Adrenal gland (tissue), 12 donors: ENCODE data around the gene ITGBL1. TPM values are rescaled to one million over a fixed set of nuclear protein-coding genes. Genes with fewer than 3 reads are reported as not detected.

ENCODE experiments used
- DNase-seq, 7 donors: peaks; one replicate each; pipeline ENCODE4 v3.0.0-alpha.2; 2019 to 2020
- H3K27ac ChIP-seq, 5 donors: fragments of 200-600 bp; sonication (generic) in 4 of 5; 1 replicate in 3 of 5; 2 replicates in 2 of 5; pipeline versions ENCODE4 v1.5.1 to v1.8.0; 2016 to 2020; ENCODE audit warnings: mild to moderate bottlenecking in 1 of 5
- H3K27me3 ChIP-seq: fragments of 200-600 bp; 2 replicates; pipeline ENCODE4 v1.8.0; 2021
- H3K36me3 ChIP-seq, 2 donors: fragments of 200-600 bp; replicated peaks in 1 of 2; 1 replicate in 1 of 2; 2 replicates in 1 of 2; pipeline versions ENCODE4 v1.5.1 to v1.8.0; 2018 to 2022
- H3K4me1 ChIP-seq, 2 donors: fragments of 200-600 bp; replicated peaks in 1 of 2; 1 replicate in 1 of 2; 2 replicates in 1 of 2; pipeline versions ENCODE4 v1.5.1 to v1.8.0; 2018 to 2021
- H3K4me3 ChIP-seq, 4 donors: fragments of 200-600 bp; sonication (generic) in 3 of 4; one replicate each; pipeline ENCODE4 v1.5.1; 2016 to 2018
- H3K9me3 ChIP-seq, 3 donors: fragments of 200-600 bp; sonication (generic) in 1 of 3; replicated peaks in 1 of 3; 1 replicate in 2 of 3; 2 replicates in 1 of 3; pipeline versions ENCODE4 v1.5.1 to v1.8.0; 2016 to 2021
- CTCF ChIP-seq, 6 experiments: fragments of 450-650 bp in 4 of 6; fragments of 200-600 bp in 2 of 6; sonication (generic) in 1 of 6; IDR thresholded peaks; 1 replicate in 5 of 6; 2 replicates in 1 of 6; pipeline versions ENCODE4 v1.5.1 to v1.8.0; 2016 to 2021; ENCODE audit warnings: antibody characterized with exemption in 6 of 6, mild to moderate bottlenecking in 2 of 6, moderate library complexity in 1 of 6
- POLR2A ChIP-seq, 2 donors: fragments of 450-650 bp; IDR thresholded peaks; one replicate each; pipeline ENCODE4 v1.6.1; 2017; ENCODE audit warnings: antibody characterized with exemption in 2 of 2, mild to moderate bottlenecking in 2 of 2, moderate library complexity in 1 of 2
- WGBS, 4 donors: extraction: QIAGEN DNeasy Blood & Tissue Kit in 2 of 4; methylation state at CpG; one replicate each; pipeline versions ENCODE4 v1.1.5 to v1.1.7; 2013 to 2017; 5-methylcytosine and 5-hydroxymethylcytosine counted together
- intact Hi-C, 2 donors: fragments of 100-400 bp; cut with DNase I; formaldehyde crosslinking; loops; one replicate each; pipeline versions ENCODE4 v1.14.1 to v1.15.0; 2022 to 2023
- polyA plus RNA-seq, 3 donors: library from polyadenylated mRNA; stranded (reverse); fragments of 200-250 nt in 2 of 3; fragments of 350-450 nt in 1 of 3; fragmentation: Illumina TruSeq in 1 of 3; extraction: RNeasy Lipid Tissue Mini Kit (QIAGEN cat#74804) in 1 of 3; gene quantifications; one replicate each; pipeline ENCODE4 v1.2.3, GENCODE V29; 2013 to 2014
- total RNA-seq, 9 donors: library from RNA; depleted of rRNA in 4 of 9; stranded (reverse); fragments of >200 nt in 4 of 9; fragments of 120-200 nt in 1 of 9; fragmentation: NEBNext Ultra II Directional in 1 of 9; extraction: Animal tissue kit (Norgen Biotek cat#: 25700) in 1 of 9; gene quantifications; one replicate each; pipeline versions ENCODE4 v1.1.0 to v1.2.4, GENCODE V29; 2013 to 2023
- donor health status: healthy with polysubstance abuse.
- donor health status: Bipolar disorder and iron deficiency.
- donor health status: DM: yes; HTN: yes; CAD: no.
- donor health status: DM: no; HTN: no; CAD: no.
- donor health status: DM: no; HTN: no; CAD: no.
- donor health status: DM: yes; HTN: yes; CAD: no.

Gene ITGBL1
- total and polyA plus RNA-seq, 12 donors = 1.4 to 8.3 (median 4.8) TPM

DNA sequence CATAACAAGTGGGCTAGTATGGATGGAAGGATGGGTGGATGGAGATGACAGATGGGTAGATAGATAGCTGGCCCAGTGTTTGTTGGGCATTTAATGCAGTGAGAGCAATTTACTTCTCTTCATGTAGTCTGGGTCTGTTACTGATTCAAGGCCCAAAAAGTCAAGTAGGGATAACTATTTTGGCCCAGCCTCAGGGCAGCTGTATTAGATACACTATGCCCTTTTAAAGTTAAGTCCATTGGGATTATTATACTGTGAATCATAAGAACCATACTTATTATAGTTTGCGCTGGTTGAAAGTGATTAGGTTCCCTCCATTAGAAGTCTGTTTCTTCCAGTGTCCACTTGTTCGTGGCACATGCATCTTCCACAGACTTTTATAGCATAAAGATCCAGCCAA lies 4.7 kb downstream of the ITGBL1 start:
- TF ChIP-seq CTCF (IDR thresholded peaks at IDR 0.05) = no peak
- no peak for TF ChIP-seq POLR2A (IDR thresholded peaks at IDR 0.05)
- no peaks in the 10 kb centered on the region for H3K4me1 ChIP-seq

DNA sequence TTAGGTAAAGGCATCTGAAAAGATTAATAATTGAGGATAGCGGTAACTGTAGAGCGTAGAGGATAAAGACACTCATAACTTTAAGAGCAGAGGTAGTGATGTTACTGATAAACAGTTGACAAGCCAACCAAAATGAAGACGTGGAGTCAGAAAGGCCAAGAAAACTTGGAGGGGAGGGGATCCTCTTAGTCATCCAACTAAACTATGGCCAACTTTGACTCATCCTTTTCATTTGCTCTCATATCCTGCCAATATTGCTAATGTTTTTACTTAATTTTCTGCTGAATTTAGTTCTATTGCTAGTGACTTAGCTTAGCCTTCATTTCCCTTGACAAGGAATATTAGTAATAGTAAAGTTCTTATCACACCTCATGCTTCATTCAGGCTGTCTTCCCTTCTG lies 13.4 kb downstream of the ITGBL1 start:
- TF ChIP-seq CTCF (IDR thresholded peaks at IDR 0.05) (no peak), POLR2A (IDR thresholded peaks at IDR 0.05) (no peak)
- intact Hi-C loops = no loop called here
- no peaks in the 10 kb centered on the region for H3K9me3 ChIP-seq
- no peak overlapping the region for H3K27ac ChIP-seq
- no peak for DNase-seq
- no peak overlapping the region for H3K4me3 ChIP-seq
- H3K4me1 ChIP-seq = no peaks in the 10 kb centered on the region
- no peaks in the 10 kb centered on the region for H3K27me3 ChIP-seq
- no peaks in the 10 kb centered on the region for H3K36me3 ChIP-seq
- 68 to 82% (median 75%) methylated on average over 3 of the region's 3 CpGs for WGBS, 4 donors

More for the DNA sequence above, 4.7 kb downstream of the ITGBL1 start:
- Histone ChIP-seq H3K27me3 (no peaks in the 10 kb centered on the region), H3K27ac (no peak overlapping the region), H3K9me3 (no peaks in the 10 kb centered on the region), H3K36me3 (no peaks in the 10 kb centered on the region), H3K4me3 (no peak overlapping the region)
- 84 to 94% (median 91%) methylated on average over 2 of the region's 2 CpGs for WGBS, 4 donors
- DNase-seq = no peak
- intact Hi-C loops = loop anchor here in 1 of 2 donors (10.0 kb wide), 1 partner anchor 312 kb away; no protein-coding TSS in a partner anchor

- TF ChIP-seq POLR2A (IDR thresholded peaks at IDR 0.05) (no peak), CTCF (IDR thresholded peaks at IDR 0.05) (no peak)
- Histone ChIP-seq H3K36me3 (no peaks in the 10 kb centered on the region), H3K27ac (no peak overlapping the region), H3K9me3 (no peaks in the 10 kb centered on the region), H3K4me3 (no peak overlapping the region), H3K27me3 (no peaks in the 10 kb centered on the region), H3K4me1 (no peaks in the 10 kb centered on the region)
- intact Hi-C loops = no loop called here
- DNase-seq = no peak
- WGBS, 4 donors = 50 to 74% (median 63%) methylated on average over 4 of the region's 4 CpGs
Observed at GRCh38 chr13:101467415-101467814, 14.9 kb downstream of the ITGBL1 start.

DNA sequence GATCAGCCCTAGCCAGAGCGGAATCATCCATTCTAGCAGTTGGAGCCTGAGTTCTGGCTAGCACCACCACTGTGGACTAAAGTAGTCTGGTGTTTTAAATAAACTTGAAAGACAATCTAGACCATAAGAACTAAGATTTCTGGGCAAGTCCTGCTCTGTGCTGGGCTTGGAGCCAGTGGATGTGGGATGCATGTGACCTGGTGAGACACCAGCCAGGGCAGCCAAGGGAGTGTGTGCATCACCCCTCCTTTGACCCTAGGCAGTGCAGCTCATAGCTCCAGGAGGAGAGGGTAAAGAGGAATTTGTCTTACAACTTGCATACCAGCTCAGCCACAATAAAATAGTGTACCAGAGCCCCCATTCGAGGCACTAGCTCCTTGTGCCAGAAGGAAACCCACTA lies 21.0 kb downstream of the ITGBL1 start:
- WGBS, 4 donors = 70 to 81% (median 79%) methylated on average over 2 of the region's 2 CpGs
- no peaks in the 10 kb centered on the region for H3K36me3 ChIP-seq
- H3K9me3 ChIP-seq = no peaks in the 10 kb centered on the region
- no peak for TF ChIP-seq POLR2A (IDR thresholded peaks at IDR 0.05)
- TF ChIP-seq CTCF (IDR thresholded peaks at IDR 0.05) = no peak
- peak in 5 of 7 donors; percentile 24 to 63 (median 31) for DNase-seq
- H3K27ac ChIP-seq = no peak overlapping the region
- no peaks in the 10 kb centered on the region for H3K4me1 ChIP-seq
- no peak overlapping the region for H3K4me3 ChIP-seq
- intact Hi-C loops = no loop called here
- H3K27me3 ChIP-seq = no peaks in the 10 kb centered on the region
